ENCODE data around the gene SCUBE1. TPM values are rescaled to one million over a fixed set of nuclear protein-coding genes. Genes with fewer than 3 reads are reported as not detected.
A peak's percentile ranks its signal among the peaks of the same experiment; 100 is the strongest.

SCUBE1 gene
- total and polyA plus RNA-seq, 2 of the 8 experiments (the other 6 are each of a cell fraction or from before 2014, with no cell fraction given), result 2.3 to 4.9 TPM

DNA sequence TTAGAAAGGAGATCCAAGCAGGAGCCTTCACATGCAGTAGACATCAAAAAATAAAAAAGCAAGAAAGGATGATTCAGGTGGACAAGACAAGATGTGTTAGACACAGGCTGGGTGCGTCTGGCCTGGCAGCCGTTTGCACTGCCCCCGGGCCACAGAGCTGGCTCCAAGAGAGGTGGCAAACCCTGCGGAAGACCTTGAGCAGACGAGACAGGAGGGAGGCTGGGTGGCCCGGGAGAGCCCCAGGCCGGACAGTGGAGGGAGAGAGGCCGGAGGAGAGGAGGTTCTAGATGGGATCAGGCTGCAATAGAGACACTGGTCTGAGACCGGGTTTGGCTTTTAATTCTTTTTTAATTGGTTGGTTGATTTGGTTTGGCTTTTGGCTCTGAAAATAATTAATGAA lies 86.6 kb downstream of the SCUBE1 start:
- no peak overlapping the region for H3K4ac ChIP-seq (replicated peaks; ENCODE audit: insufficient read length, low read depth, low read length)
- 91% methylated on average over 9 of the region's 9 CpGs; no CpG with 5 or more reads in 1 of the 2 experiments for WGBS, 2 experiments (ENCODE audit: extremely low coverage in 1 of 2, insufficient coverage in 1 of 2, insufficient read length in 1 of 2, insufficient replicate concordance in 2 of 2, low coverage in 1 of 2, low lambda C conversion rate in 2 of 2, missing lambda C conversion rate in 1 of 2)
- no peak overlapping the region for H3K23ac ChIP-seq (ENCODE audit: insufficient read length)
- no peak overlapping the region for H3K4me2 ChIP-seq (ENCODE audit: insufficient read depth in 1 of 2, low read depth in 2 of 2, low read length in 2 of 2)
- H4K8ac ChIP-seq (ENCODE audit: extremely low read depth, insufficient read depth, low read length), result peak overlapping the region; percentile 9; the same call in 1 of the 2 replicates
- no peak overlapping the region for H2AK5ac ChIP-seq (ENCODE audit: low read depth, low read length)
- H4K20me1 ChIP-seq (replicated peaks in 1 of 2; ENCODE audit: control insufficient read depth in 1 of 2, insufficient read depth in 2 of 2, low read length in 2 of 2), result no peaks in the 10 kb centered on the region
- no peak overlapping the region for H2BK20ac ChIP-seq (ENCODE audit: low read length)
- H3K14ac ChIP-seq (ENCODE audit: insufficient read length), result no peak overlapping the region
- no peak for DNase-seq (ENCODE audit: low read depth in 1 of 2, low spot score in 2 of 2)
- no peak overlapping the region for H4K91ac ChIP-seq (replicated peaks; ENCODE audit: insufficient read length, low read length)
- no peak overlapping the region for H2BK120ac ChIP-seq (replicated peaks; ENCODE audit: low read depth, low read length)
- H2BK15ac ChIP-seq (ENCODE audit: low read length), result no peak overlapping the region
- H3K56ac ChIP-seq (replicated peaks; ENCODE audit: insufficient read length, low read depth, low read length), result no peak overlapping the region
- H3K36me3 ChIP-seq (ENCODE audit: control insufficient read depth in 2 of 4, insufficient read depth in 4 of 4, low read length in 3 of 4), result no peaks in the 10 kb centered on the region
- H3K27me3 ChIP-seq (replicated peaks in 1 of 4; ENCODE audit: control insufficient read depth in 3 of 4, extremely low read depth in 1 of 4, insufficient read depth in 3 of 4, low read length in 3 of 4), result no peaks in the 10 kb centered on the region; a peak in 3 of 7 replicates
- H3K27ac ChIP-seq (ENCODE audit: low read depth, low read length), result no peak overlapping the region
- no peak overlapping the region for H2AFZ ChIP-seq (ENCODE audit: low read length)
- H3K79me2 ChIP-seq (ENCODE audit: control insufficient read depth in 1 of 2, insufficient read depth in 2 of 2, low read length in 2 of 2), result no peaks in the 10 kb centered on the region
- H3K4me1 ChIP-seq (replicated peaks in 1 of 4; ENCODE audit: control insufficient read depth in 3 of 4, insufficient read depth in 4 of 4, low read length in 3 of 4), result peaks cover 0 to 2% (median under 1%) of the 10 kb centered on the region in 4 experiments; a peak in 2 of 7 replicates
- H3K9ac ChIP-seq (replicated peaks in 1 of 4; ENCODE audit: extremely low read depth in 1 of 4, low read depth in 3 of 4, low read length in 3 of 4), result no peak overlapping the region
- no peak overlapping the region for H2BK5ac ChIP-seq (ENCODE audit: low read depth, low read length)
- H3K79me1 ChIP-seq (ENCODE audit: low read depth, low read length), result no peaks in the 10 kb centered on the region
- H2BK12ac ChIP-seq (ENCODE audit: low read depth, low read length), result no peak overlapping the region
- TF ChIP-seq CBX8 (IDR thresholded peaks at IDR 0.05; ENCODE audit: borderline replicate concordance, low read depth, low read length) (no peak), GABPA (IDR thresholded peaks at IDR 0.05; ENCODE audit: borderline replicate concordance, insufficient read depth, low read length) (no peak), RXRA (IDR thresholded peaks at IDR 0.05; ENCODE audit: insufficient read depth, low read depth, low read length) (no peak), BRCA1 (IDR thresholded peaks at IDR 0.05; ENCODE audit: low read depth, low read length) (no peak), CREB1 (IDR thresholded peaks at IDR 0.05) (no peak), KDM4A (IDR thresholded peaks at IDR 0.05; ENCODE audit: low read depth, low read length, severe bottlenecking) (no peak), RAD21 (IDR thresholded peaks at IDR 0.05 in 1 of 2, conservative IDR thresholded peaks at IDR 0.05 in 1 of 2; ENCODE audit: low read depth in 2 of 2, low read length in 2 of 2) (no peak), PHF8 (conservative IDR thresholded peaks at IDR 0.05; ENCODE audit: low read depth, low read length) (no peak), ZNF274 (IDR thresholded peaks at IDR 0.05; ENCODE audit: borderline replicate concordance, extremely low read depth, low read length) (no peak), POU5F1 (IDR thresholded peaks at IDR 0.05; ENCODE audit: low read depth, low read length) (no peak), SP2 (IDR thresholded peaks at IDR 0.05; ENCODE audit: low read length) (no peak), TCF12 (IDR thresholded peaks at IDR 0.05; ENCODE audit: low read depth, low read length) (no peak)
- TF ChIP-seq, protein P1, sequence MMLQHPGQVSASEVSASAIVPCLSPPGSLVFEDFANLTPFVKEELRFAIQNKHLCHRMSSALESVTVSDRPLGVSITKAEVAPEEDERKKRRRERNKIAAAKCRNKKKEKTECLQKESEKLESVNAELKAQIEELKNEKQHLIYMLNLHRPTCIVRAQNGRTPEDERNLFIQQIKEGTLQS (IDR thresholded peaks at IDR 0.05; ENCODE audit: insufficient read depth, low read depth, low read length), result no peak
- H3K9me3 ChIP-seq (ENCODE audit: insufficient read depth in 2 of 2, low read depth in 1 of 2, low read length in 1 of 2), result no peaks in the 10 kb centered on the region
- ChIA-PET CTCF (ENCODE audit: partially characterized antibody) (interaction anchor here (0.7 to 13.0 kb wide), 2 partner anchors 15 to 556 kb away, joined by 3 to 173 read pairs; no protein-coding TSS in a partner anchor), POLR2A (ENCODE audit: partially characterized antibody) (no interaction called here)
- no peak overlapping the region for H4K5ac ChIP-seq (ENCODE audit: insufficient read length, low read depth, low read length)
- H3K4me3 ChIP-seq (ENCODE audit: extremely low read depth in 1 of 4, insufficient read depth in 2 of 4, low read depth in 3 of 4, low read length in 4 of 4), result no peak overlapping the region
- no peak for FAIRE-seq
- H3K23me2 ChIP-seq (ENCODE audit: low read depth, low read length), result no peaks in the 10 kb centered on the region
- no peak overlapping the region for H3K18ac ChIP-seq (ENCODE audit: extremely low read depth, low read length)
